Stomach (tissue), 9 donors: ENCODE measurements around the gene FXYD3. TPM values are rescaled to one million over a fixed set of nuclear protein-coding genes. Genes with fewer than 3 reads are reported as not detected.

Experiments used
- DNase-seq, 2 donors: peaks; one replicate each; pipeline versions ENCODE4 v3.0.0 to v3.0.0-alpha.2; 2013 to 2019
- H3K27ac ChIP-seq, 5 donors: fragments of 200-600 bp in 4 of 5; sonication (generic) in 4 of 5; one replicate each; pipeline ENCODE4 v1.5.1; 2013 to 2019; ENCODE audit warnings: mild to moderate bottlenecking in 1 of 5, moderate library complexity in 1 of 5
- H3K27me3 ChIP-seq, 3 donors: fragments of 200-600 bp; sonication (generic); one replicate each; pipeline ENCODE4 v1.5.1; 2017 to 2019; ENCODE audit warnings: mixed run types in 1 of 3
- H3K36me3 ChIP-seq, 4 donors: fragments of 200-600 bp; sonication (generic); 1 replicate in 3 of 4; 2 replicates in 1 of 4; pipeline ENCODE4 v1.5.1; 2016 to 2019
- H3K4me1 ChIP-seq, 4 donors: fragments of 200-600 bp; sonication (generic); one replicate each; pipeline ENCODE4 v1.5.1; 2016 to 2019
- H3K4me3 ChIP-seq, 4 donors: fragments of 200-600 bp; sonication (generic) in 3 of 4; one replicate each; pipeline ENCODE4 v1.5.1; 2016 to 2019; ENCODE audit warnings: mild to moderate bottlenecking in 1 of 4
- H3K9me3 ChIP-seq, 4 donors: fragments of 200-600 bp; sonication (generic); one replicate each; pipeline ENCODE4 v1.5.1; 2016 to 2019
- CTCF ChIP-seq, 7 experiments: fragments of 450-650 bp in 4 of 7; fragments of 200-600 bp in 3 of 7; sonication (generic) in 3 of 7; IDR thresholded peaks; one replicate each; pipeline ENCODE4 v1.5.1; 2016 to 2019; ENCODE audit warnings: antibody characterized with exemption in 7 of 7, control low read depth in 2 of 7, mild to moderate bottlenecking in 1 of 7
- EP300 ChIP-seq: sonication (generic); formaldehyde crosslinking; IDR thresholded peaks from one replicate; pipeline ENCODE4 v1.6.1; 2017; ENCODE audit warnings: antibody characterized with exemption
- POLR2A ChIP-seq, 4 donors: fragments of 450-650 bp; IDR thresholded peaks; one replicate each; pipeline ENCODE4 v1.6.1; 2016; ENCODE audit warnings: antibody characterized with exemption in 4 of 4, control low read depth in 2 of 4, mild to moderate bottlenecking in 1 of 4, moderate library complexity in 1 of 4
- POLR2AphosphoS5 ChIP-seq, 3 donors: sonication (generic); formaldehyde crosslinking; IDR thresholded peaks; one replicate each; pipeline ENCODE4 v1.6.1; 2016; ENCODE audit warnings: antibody characterized with exemption in 3 of 3
- WGBS, 5 donors: extraction: QIAGEN DNeasy Blood & Tissue Kit in 3 of 5; methylation state at CpG; one replicate each; pipeline versions ENCODE4 v1.1.5 to v1.1.7; 2013 to 2018; 5-methylcytosine and 5-hydroxymethylcytosine counted together
- intact Hi-C: fragments of 100-400 bp; cut with DNase I; formaldehyde crosslinking; loops from one replicate; pipeline ENCODE4 v1.15.1; 2023; ENCODE audit warnings: low total_unique reads
- polyA plus RNA-seq, 3 donors: library from polyadenylated mRNA; stranded (reverse); fragments of 200-250 nt; gene quantifications; one replicate each; pipeline ENCODE4 v1.2.3, GENCODE V29; 2013
- total RNA-seq, 5 donors: library from RNA; depleted of rRNA; stranded (reverse); fragments of >200 nt; gene quantifications; one replicate each; pipeline versions ENCODE4 v1.1.0 to v1.2.3, GENCODE V29; 2014 to 2016
- donor health status: healthy with polysubstance abuse.
- donor health status: Bipolar disorder and iron deficiency.
- donor health status: healthy.

The FXYD3 gene
- total and polyA plus RNA-seq, 8 donors: 84.8 to 800 (median 441) TPM

DNA sequence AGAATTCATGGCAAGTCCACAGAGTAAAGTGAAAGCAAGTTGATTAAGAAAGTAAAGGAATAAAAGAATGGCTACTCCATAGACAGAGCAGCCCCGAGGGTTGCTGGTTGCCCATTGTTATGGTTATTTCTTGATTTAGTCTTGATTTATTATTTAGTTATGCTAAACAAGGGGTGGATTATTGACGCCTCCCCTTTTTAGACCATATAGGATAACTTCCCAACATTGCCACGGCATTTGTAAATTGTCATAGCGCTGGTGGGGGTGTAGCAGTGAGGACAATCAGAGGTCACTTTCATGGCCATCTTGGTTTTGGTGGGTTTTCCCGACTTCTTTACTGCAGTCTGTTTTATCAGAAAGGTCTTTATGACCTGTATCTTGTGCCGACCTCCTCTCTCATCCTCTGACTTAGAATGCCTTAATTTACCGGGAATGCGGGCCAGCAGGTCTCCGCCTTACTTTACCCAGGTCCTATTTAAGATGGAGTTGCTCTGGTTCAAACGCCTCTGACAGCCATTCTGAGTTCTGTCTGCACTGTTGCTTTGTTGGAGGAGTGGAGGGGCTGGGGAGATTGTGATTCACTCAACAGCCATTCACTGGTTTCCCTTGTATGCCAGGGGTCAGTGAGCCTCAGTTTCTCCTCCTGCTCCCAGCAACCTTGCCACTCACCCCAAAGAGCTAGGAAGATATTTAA, 46.5 kb upstream of the FXYD3 start:
- no peaks in the 10 kb centered on the region for H3K27me3 ChIP-seq
- WGBS, 5 donors: 74 to 83% (median 76%) methylated on average over 10 of the region's 10 CpGs
- H3K9me3 ChIP-seq: peaks cover 0 to 9% (median 7%) of the 10 kb centered on the region in 4 donors
- no peak for DNase-seq
- intact Hi-C loops: no loop called here
- peaks cover 0 to 5% (median 2%) of the 10 kb centered on the region in 4 donors for H3K4me1 ChIP-seq
- H3K27ac ChIP-seq: no peak overlapping the region
- TF ChIP-seq EP300 (no peak), POLR2AphosphoS5 (IDR thresholded peaks at IDR 0.05) (no peak), CTCF (IDR thresholded peaks at IDR 0.05) (no peak)
- H3K36me3 ChIP-seq: no peaks in the 10 kb centered on the region
- no peak overlapping the region for H3K4me3 ChIP-seq

- peak in 1 of 2 donors; percentile 41 for DNase-seq
- Histone ChIP-seq H3K27ac (no peak overlapping the region), H3K4me3 (no peak overlapping the region), H3K4me1 (peaks cover 0 to 5% (median 2%) of the 10 kb centered on the region in 4 donors), H3K27me3 (no peaks in the 10 kb centered on the region), H3K36me3 (no peaks in the 10 kb centered on the region), H3K9me3 (peaks cover 0 to 9% (median 7%) of the 10 kb centered on the region in 4 donors)
- 58 to 84% (median 72%) methylated on average over 1 of the region's 1 CpG for WGBS, 5 donors
- intact Hi-C loops: no loop called here
- TF ChIP-seq EP300 (no peak), POLR2AphosphoS5 (IDR thresholded peaks at IDR 0.05) (no peak), CTCF (IDR thresholded peaks at IDR 0.05) (no peak), POLR2A (IDR thresholded peaks at IDR 0.05) (no peak)
These were observed 45.9 kb upstream of the FXYD3 start for GRCh38 chr19:35069696-35070095.

- Histone ChIP-seq H3K4me3 (no peak overlapping the region), H3K27me3 (no peaks in the 10 kb centered on the region), H3K27ac (no peak overlapping the region), H3K36me3 (no peaks in the 10 kb centered on the region), H3K9me3 (peaks cover 0 to 9% (median 7%) of the 10 kb centered on the region in 4 donors), H3K4me1 (peaks cover 0 to 5% (median 2%) of the 10 kb centered on the region in 4 donors)
- TF ChIP-seq POLR2AphosphoS5 (IDR thresholded peaks at IDR 0.05) (no peak), CTCF (IDR thresholded peaks at IDR 0.05) (no peak), POLR2A (IDR thresholded peaks at IDR 0.05) (no peak), EP300 (no peak)
- intact Hi-C loops: no loop called here
- WGBS, 5 donors: 87 to 100% (median 90%) methylated on average over 3 of the region's 3 CpGs
- DNase-seq: no peak
These were observed 45.2 kb upstream of the FXYD3 start for GRCh38 chr19:35070471-35070870.

DNA sequence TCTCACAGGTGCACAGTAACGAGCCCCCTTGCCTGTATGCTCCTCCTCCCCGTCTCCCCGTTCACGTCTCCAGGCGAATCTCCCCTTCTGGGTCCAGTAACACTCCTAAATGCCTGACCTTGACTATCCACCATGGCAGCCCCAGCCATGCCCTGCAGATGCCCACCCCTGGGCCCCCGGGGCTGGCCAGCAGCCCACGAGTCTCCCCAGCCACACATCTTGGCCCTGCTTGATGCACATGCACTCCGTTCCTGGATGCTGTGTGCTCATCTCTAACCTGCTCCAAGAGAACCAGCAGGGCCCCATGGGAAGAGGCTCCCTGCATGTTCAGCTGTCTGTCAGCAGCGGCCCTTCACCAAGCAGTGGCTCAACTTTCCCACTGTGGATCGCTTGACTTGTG, 42.1 kb upstream of the FXYD3 start:
- no peaks in the 10 kb centered on the region for H3K4me1 ChIP-seq
- intact Hi-C loops: no loop called here
- H3K27me3 ChIP-seq: no peaks in the 10 kb centered on the region
- H3K27ac ChIP-seq: no peak overlapping the region
- peaks cover 0 to 9% (median 7%) of the 10 kb centered on the region in 4 donors for H3K9me3 ChIP-seq
- WGBS, 5 donors: 70 to 89% (median 86%) methylated on average over 8 to 10 of the region's 10 CpGs
- no peak for DNase-seq
- TF ChIP-seq POLR2A (IDR thresholded peaks at IDR 0.05): no peak
- TF ChIP-seq POLR2AphosphoS5 (IDR thresholded peaks at IDR 0.05): no peak
- no peak for TF ChIP-seq EP300
- TF ChIP-seq CTCF (IDR thresholded peaks at IDR 0.05): no peak
- no peaks in the 10 kb centered on the region for H3K36me3 ChIP-seq
- H3K4me3 ChIP-seq: no peak overlapping the region
